IMR-90 (cell line): ENCODE data around the gene RIMBP2. TPM values are rescaled to one million over a fixed set of nuclear protein-coding genes. Genes with fewer than 3 reads are reported as not detected.

Experiments
- ATAC-seq: fragments of 200-7000 bp; cut with Tn5 transposase; 2 replicates; pipeline ENCODE4 v1.9.1; 2020; ENCODE audit warnings: low read depth, mild to moderate bottlenecking, moderate library complexity
- BruUV-seq: library from RNA; stranded (reverse); fragments of 400-500 nt; replicated peaks from 2 replicates; lab custom pipeline; 2021; lab: Mats Ljungman, UMichigan
- CTCF ChIA-PET: fragments of 300-600 bp; formaldehyde crosslinking; extraction: SDS; loops from one replicate; lab custom pipeline; 2021; ENCODE audit warnings: antibody characterized with exemption; lab: Yijun Ruan, JAX
- POLR2A ChIA-PET: fragments of 300-600 bp; sonication (Branson Sonifier 250); formaldehyde crosslinking; loops from one replicate; lab custom pipeline; 2022; ENCODE audit warnings: antibody characterized with exemption; ENCODE audit not compliant: unreplicated experiment; lab: Charles Lee
- DNase-seq: peaks from one replicate; pipeline ENCODE4 v3.0.0; 2013
- H2AFZ ChIP-seq: replicated peaks from 2 replicates; pipeline ENCODE3; 2013; ENCODE audit warnings: low read length, mild to moderate bottlenecking; ENCODE audit not compliant: poor library complexity
- H2AK5ac ChIP-seq: 2 replicates; pipeline ENCODE4 v1.6.1; 2013; ENCODE audit warnings: low read depth, low read length, inconsistent platforms
- H2AK9ac ChIP-seq: replicated peaks from 2 replicates; pipeline ENCODE3; 2013; ENCODE audit warnings: mild to moderate bottlenecking, low read depth, low read length, moderate library complexity; ENCODE audit not compliant: poor library complexity
- H2BK120ac ChIP-seq: 2 replicates; pipeline ENCODE4 v1.6.1; 2013; ENCODE audit warnings: low read depth, low read length, inconsistent platforms
- H2BK15ac ChIP-seq: 3 replicates; pipeline ENCODE4 v1.6.1; 2013; ENCODE audit warnings: low read depth, low read length, inconsistent platforms
- H2BK20ac ChIP-seq: 2 replicates; pipeline ENCODE4 v1.6.1; 2013; ENCODE audit warnings: low read depth, mild to moderate bottlenecking, inconsistent platforms, low read length, moderate library complexity
- H2BK5ac ChIP-seq: 2 replicates; pipeline ENCODE4 v1.6.1; 2013; ENCODE audit warnings: mild to moderate bottlenecking, low read depth, low read length, inconsistent platforms; ENCODE audit not compliant: poor library complexity, severe bottlenecking
- H3K14ac ChIP-seq: replicated peaks from 2 replicates; pipeline ENCODE4 v1.6.1; 2013; ENCODE audit warnings: low read depth, low read length, inconsistent platforms
- H3K18ac ChIP-seq: 2 replicates; pipeline ENCODE4 v1.6.1; 2013; ENCODE audit warnings: low read depth, low read length, control low read depth
- H3K23ac ChIP-seq: 2 replicates; pipeline ENCODE4 v1.6.1; 2013; ENCODE audit warnings: low read depth, low read length, inconsistent platforms
- H3K27ac ChIP-seq: 2 replicates; pipeline ENCODE4 v1.5.1; 2013; ENCODE audit warnings: mild to moderate bottlenecking, control low read depth, low read length; ENCODE audit not compliant: insufficient read depth
- H3K27me3 ChIP-seq: 2 replicates; pipeline ENCODE4 v1.6.1; 2013; ENCODE audit warnings: low read length; ENCODE audit not compliant: control insufficient read depth, insufficient read depth
- H3K36me3 ChIP-seq: 2 replicates; pipeline ENCODE4 v1.6.1; 2013; ENCODE audit warnings: low read length, mixed read lengths; ENCODE audit not compliant: control insufficient read depth, insufficient read depth
- H3K4ac ChIP-seq: 2 replicates; pipeline ENCODE4 v1.6.1; 2013; ENCODE audit warnings: low read depth, low read length, inconsistent platforms
- H3K4me1 ChIP-seq: 2 replicates; pipeline ENCODE4 v1.6.1; 2013; ENCODE audit warnings: low read length, mixed read lengths; ENCODE audit not compliant: control insufficient read depth, insufficient read depth
- H3K4me2 ChIP-seq: 2 replicates; pipeline ENCODE4 v1.6.1; 2013; ENCODE audit warnings: low read depth, mild to moderate bottlenecking, control low read depth, low read length, moderate library complexity
- H3K4me3 ChIP-seq: 2 replicates; pipeline ENCODE4 v1.5.1; 2013; ENCODE audit warnings: low read depth, mild to moderate bottlenecking, control low read depth, low read length, moderate library complexity; ENCODE audit not compliant: insufficient read depth
- H3K56ac ChIP-seq: 2 replicates; pipeline ENCODE4 v1.6.1; 2013; ENCODE audit warnings: low read length, inconsistent platforms; ENCODE audit not compliant: insufficient read depth; ENCODE audit errors: extremely low read depth
- H3K79me1 ChIP-seq, 2 experiments: 2 replicates each; pipeline ENCODE4 v1.6.1; 2013; ENCODE audit warnings: low read length in 2 of 2, inconsistent platforms in 1 of 2, low read depth in 1 of 2
- H3K9ac ChIP-seq: 2 replicates; pipeline ENCODE4 v1.6.1; 2013; ENCODE audit warnings: low read depth, low read length, control low read depth
- H3K9me1 ChIP-seq: 2 replicates; pipeline ENCODE4 v1.6.1; 2013; ENCODE audit warnings: low read length, inconsistent platforms; ENCODE audit not compliant: insufficient read depth
- H3K9me3 ChIP-seq: 2 replicates; pipeline ENCODE4 v1.6.1; 2013; ENCODE audit warnings: low read length; ENCODE audit not compliant: control insufficient read depth, insufficient read depth
- H4K20me1 ChIP-seq: 2 replicates; pipeline ENCODE4 v1.6.1; 2013; ENCODE audit warnings: low read length, inconsistent platforms; ENCODE audit not compliant: insufficient read depth
- H4K5ac ChIP-seq: 2 replicates; pipeline ENCODE4 v1.6.1; 2013; ENCODE audit warnings: mild to moderate bottlenecking, low read depth, low read length, control low read depth
- H4K8ac ChIP-seq, 2 experiments: 2 replicates each; pipeline ENCODE4 v1.6.1; 2013; ENCODE audit warnings: low read depth in 2 of 2, low read length in 2 of 2, control low read depth in 1 of 2, inconsistent platforms in 1 of 2
- H4K91ac ChIP-seq: 2 replicates; pipeline ENCODE4 v1.6.1; 2013; ENCODE audit warnings: low read depth, low read length, inconsistent platforms; ENCODE audit not compliant: insufficient read depth
- CHD1 ChIP-seq: IDR thresholded peaks from 2 replicates; pipeline ENCODE4 v1.6.1; 2012; ENCODE audit warnings: low read depth, low read length, improper control_type of control experiment
- CTCF ChIP-seq: conservative IDR thresholded peaks from 2 replicates; pipeline ENCODE4 v1.5.1; 2012; ENCODE audit warnings: mild to moderate bottlenecking, low read depth, low read length, improper control_type of control experiment
- FOS ChIP-seq: fragments of 150-350 bp; IDR thresholded peaks from 2 replicates; pipeline ENCODE4 v1.6.1; 2016; ENCODE audit warnings: low read depth, low read length
- MAZ ChIP-seq: IDR thresholded peaks from 2 replicates; pipeline ENCODE4 v1.6.1; 2012; ENCODE audit warnings: low read depth, mild to moderate bottlenecking, low read length, improper control_type of control experiment, moderate library complexity, borderline replicate concordance
- NFE2L2 ChIP-seq: fragments of 150-350 bp; IDR thresholded peaks from 2 replicates; pipeline ENCODE4 v1.6.1; 2016; ENCODE audit warnings: low read depth, mild to moderate bottlenecking, low read length
- RAD21 ChIP-seq: IDR thresholded peaks from 2 replicates; pipeline ENCODE4 v1.6.1; 2012; ENCODE audit warnings: low read length, improper control_type of control experiment
- RCOR1 ChIP-seq: IDR thresholded peaks from 2 replicates; pipeline ENCODE4 v1.6.1; 2012; ENCODE audit warnings: mild to moderate bottlenecking, low read length, improper control_type of control experiment; ENCODE audit not compliant: insufficient replicate concordance
- WGBS, 2 experiments: methylation state at CpG; one replicate each; pipeline versions ENCODE4 v1.1.5 to v1.1.7; 2013; ENCODE audit warnings: missing lambda C conversion rate in 2 of 2; ENCODE audit not compliant: insufficient read length in 1 of 2; ENCODE audit errors: extremely low coverage in 2 of 2; 5-methylcytosine and 5-hydroxymethylcytosine counted together
- dilution Hi-C: fragments of 300-500 bp; cut with HindIII; formaldehyde crosslinking; loops from one replicate; pipeline ENCODE4 v1.14.3; 2018; ENCODE audit warnings: low sequenced_read_pairs; ENCODE audit not compliant: unreplicated experiment
- in situ Hi-C: fragments of 300-500 bp; cut with MboI; formaldehyde crosslinking; loops from 3 replicates; pipeline ENCODE4 v1.14.3; 2019; ENCODE audit warnings: low sequenced_read_pairs, inconsistent platforms, mixed read lengths
- intact Hi-C: fragments of 100-400 bp; cut with micrococcal nuclease; formaldehyde crosslinking; loops from 2 replicates; pipeline ENCODE4 v1.10.0; 2022
- polyA plus RNA-seq, 3 experiments: library from polyadenylated mRNA; depleted of rRNA; stranded (reverse); fragments of >200 nt; gene quantifications; 2 replicates each; pipeline ENCODE4 v1.2.3, GENCODE V29; 2012; ENCODE audit warnings: low replicate concordance in 1 of 3
- total RNA-seq: library from RNA; depleted of rRNA; stranded (reverse); fragments of >200 nt; gene quantifications from 2 replicates; pipeline ENCODE4 v1.2.3, GENCODE V29; 2012

The RIMBP2 gene
- total and polyA plus RNA-seq, 2 of the 4 experiments (the other 2 are of a cell fraction), result not detected

GRCh38 chr12:130526813-130527212 is 189.3 kb downstream of the RIMBP2 start:
- H3K79me1 ChIP-seq, result no peaks in the 10 kb centered on the region
- no peak overlapping the region for H3K4me2 ChIP-seq
- no TSS peak for BruUV-seq
- no peak overlapping the region for H3K4ac ChIP-seq
- intact Hi-C loops, result no loop called here
- no peak overlapping the region for H3K56ac ChIP-seq
- TF ChIP-seq RAD21 (no peak), MAZ (no peak), FOS (no peak), RCOR1 (no peak), CTCF (no peak), NFE2L2 (no peak), CHD1 (no peak)
- H3K9me1 ChIP-seq, result no peaks in the 10 kb centered on the region
- no peak overlapping the region for H2BK5ac ChIP-seq
- no peak overlapping the region for H3K18ac ChIP-seq
- H2BK20ac ChIP-seq, result no peak overlapping the region
- DNase-seq (no peak), ATAC-seq (no peak)
- no peak overlapping the region for H4K8ac ChIP-seq
- H3K36me3 ChIP-seq, result no peaks in the 10 kb centered on the region
- in situ Hi-C loops, result no loop called here
- POLR2A ChIA-PET, result no interaction called here
- peaks cover 30% of the 10 kb centered on the region for H3K9me3 ChIP-seq
- H4K20me1 ChIP-seq, result no peaks in the 10 kb centered on the region
- H2AFZ ChIP-seq, result no peak overlapping the region
- H4K91ac ChIP-seq, result no peak overlapping the region
- no peak overlapping the region for H2AK5ac ChIP-seq
- no peak overlapping the region for H2BK120ac ChIP-seq
- dilution Hi-C loops, result no loop called here
- H3K27me3 ChIP-seq, result no peaks in the 10 kb centered on the region
- H3K23ac ChIP-seq, result no peak overlapping the region
- H2AK9ac ChIP-seq, result no peak overlapping the region
- H3K4me3 ChIP-seq, result no peak overlapping the region
- H3K9ac ChIP-seq, result no peak overlapping the region
- CTCF ChIA-PET, result no interaction called here
- no peak overlapping the region for H4K5ac ChIP-seq
- WGBS, 2 experiments, result no CpG with 5 or more reads among the region's 6 CpGs
- no peak overlapping the region for H2BK15ac ChIP-seq
- no peaks in the 10 kb centered on the region for H3K4me1 ChIP-seq
- no peak overlapping the region for H3K14ac ChIP-seq
- no peak overlapping the region for H3K27ac ChIP-seq
